SW 1271 (cell line): ENCODE data around the gene POLR2H.
A peak's percentile ranks its signal among the peaks of the same experiment; 100 is the strongest.

Source experiments
- DNase-seq, 2 experiments: peaks; one replicate each; lab custom pipeline; 2025; lab: John Stamatoyannopoulos, UW

The POLR2H gene

DNA sequence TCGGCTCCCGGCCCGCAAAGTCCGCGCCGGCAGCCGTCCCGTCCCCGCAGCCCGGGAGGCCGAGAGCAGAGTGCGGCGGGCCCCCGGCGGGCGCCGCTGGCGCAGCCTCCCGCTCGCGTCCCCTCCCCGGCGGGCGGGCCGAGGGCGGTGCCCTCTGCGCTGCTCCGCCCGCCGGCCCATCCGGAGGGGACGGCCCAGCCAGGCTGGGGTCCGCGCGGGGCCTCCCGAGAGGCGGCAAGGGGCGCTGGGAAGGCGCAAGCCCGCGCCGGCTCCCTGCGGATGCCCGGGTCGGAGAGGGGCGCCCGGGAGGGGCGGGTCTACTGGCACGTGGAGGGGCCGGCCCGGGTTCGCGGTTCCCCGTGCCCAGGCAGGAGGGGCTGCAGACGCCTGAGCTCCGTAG is at the start of gene POLR2H, which contains the start of gene CLCN2:
TSS of gene POLR2H (plus strand) at position 179 of the 400 bp plus-strand sequence. CDS start 1,783 bp downstream, outside the sequence.
TSS of gene CLCN2 (minus strand) at position 74 of the 400 bp plus-strand sequence. CDS start 126 bp downstream, outside the sequence.
- DNase-seq: no peak

- DNase-seq: peak; percentile 49 to 89
These were observed 47.2 kb upstream of the POLR2H start, which contains the start of gene EIF4G1 for GRCh38 chr3:184314363-184314699. TSS of gene EIF4G1 (plus strand) at chr3:184314606. CDS start at chr3:184315797, 1,191 bp downstream.

DNA sequence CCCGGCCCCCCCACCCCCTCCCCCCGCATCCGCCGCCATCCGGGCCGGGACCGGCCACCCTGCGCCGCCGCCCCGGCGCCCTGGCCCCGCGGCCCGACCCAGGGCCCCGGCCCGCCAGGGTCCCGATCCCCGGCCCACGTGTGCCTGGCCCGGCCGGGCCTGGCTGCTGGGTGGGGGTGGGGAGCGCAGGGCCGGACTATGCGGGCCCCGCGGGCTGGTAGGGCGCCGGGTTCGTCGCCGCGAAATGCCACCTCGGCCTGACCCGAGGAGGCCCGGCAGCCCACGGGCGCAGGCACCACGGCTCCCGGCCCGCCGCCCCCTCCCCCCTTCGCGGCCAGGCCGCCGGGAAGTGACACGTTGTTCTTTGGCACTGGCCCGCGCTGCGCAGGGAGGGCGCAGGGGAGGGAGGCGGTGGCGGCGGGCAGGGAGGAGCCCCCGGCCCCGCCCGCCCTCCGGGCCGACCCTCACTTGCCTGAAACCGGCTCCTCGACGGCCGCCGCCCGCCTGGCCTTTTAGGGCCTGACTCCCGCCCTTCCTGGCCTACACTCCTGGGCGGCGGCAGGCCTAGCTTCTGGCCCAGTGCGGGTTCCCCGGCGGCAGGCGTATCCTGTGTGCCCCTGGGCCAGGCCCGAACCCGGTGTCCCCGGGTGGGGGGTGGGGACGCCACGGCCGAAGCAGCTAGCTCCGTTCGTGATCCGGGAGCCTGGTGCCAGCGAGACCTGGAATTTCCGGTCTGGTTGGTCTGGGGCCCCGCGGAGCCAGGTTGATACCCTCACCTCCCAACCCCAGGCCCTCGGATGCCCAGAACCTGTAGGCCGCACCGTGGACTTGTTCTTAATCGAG is 46.6 kb upstream of the POLR2H start:
- peak in 1 of 2 experiments; percentile 17 for DNase-seq

DNA sequence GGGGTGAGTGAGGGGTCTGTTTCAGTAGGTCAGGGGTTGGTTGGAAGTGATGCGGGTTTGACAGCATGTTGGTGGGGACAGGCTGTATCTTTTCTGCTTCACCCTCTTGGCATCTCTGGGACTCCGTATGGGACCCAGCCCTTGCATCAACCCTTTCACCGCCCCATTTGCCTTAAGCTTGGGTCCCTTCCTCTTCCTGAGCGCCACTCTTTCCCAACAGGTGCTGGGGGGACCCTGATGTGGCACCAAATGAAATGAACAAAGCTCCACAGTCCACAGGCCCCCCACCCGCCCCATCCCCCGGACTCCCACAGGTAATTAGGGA is 46.0 kb upstream of the POLR2H start:
- DNase-seq: no peak

DNA sequence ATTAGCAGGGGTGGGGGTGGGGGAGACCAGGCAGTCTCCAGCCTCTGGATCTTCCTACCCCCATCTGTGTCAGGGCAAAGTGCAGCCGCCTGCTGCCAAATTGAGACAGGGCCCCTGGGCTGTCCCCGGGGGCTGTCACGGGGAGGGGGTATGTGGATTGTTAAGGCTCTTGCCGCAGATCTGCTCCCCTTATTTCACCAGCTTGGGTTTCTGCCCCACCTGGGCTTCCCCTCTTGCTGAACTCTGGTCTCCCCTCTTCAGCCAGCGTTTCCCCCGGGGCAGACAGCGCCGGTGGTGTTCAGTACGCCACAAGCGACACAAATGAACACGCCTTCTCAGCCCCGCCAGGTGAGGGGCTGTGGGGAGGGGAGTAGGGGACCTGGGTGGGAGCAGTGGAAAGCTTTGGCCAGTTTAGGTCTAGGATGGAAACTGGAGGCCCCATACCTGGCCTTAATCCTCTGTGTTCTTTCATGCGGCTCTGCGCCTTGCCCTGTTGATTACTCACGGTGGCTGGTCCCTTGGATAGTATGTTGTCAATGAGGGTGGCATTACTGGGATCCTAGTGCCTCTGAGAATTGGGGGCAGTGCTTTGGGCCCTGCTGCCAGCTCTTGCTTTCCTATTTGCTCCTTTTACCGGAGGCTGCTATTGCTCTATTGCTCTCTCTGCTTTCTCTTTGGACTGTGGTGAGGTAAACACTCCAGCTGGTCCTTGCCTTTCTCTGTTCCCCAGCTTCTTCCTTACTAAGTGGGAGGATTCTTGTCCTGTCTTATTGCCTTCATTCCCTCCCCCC is 45.4 kb upstream of the POLR2H start:
- DNase-seq: peak in 1 of 2 experiments; percentile 15

GRCh38 chr3:184316792-184317191 is 44.7 kb upstream of the POLR2H start:
- no peak for DNase-seq

DNA sequence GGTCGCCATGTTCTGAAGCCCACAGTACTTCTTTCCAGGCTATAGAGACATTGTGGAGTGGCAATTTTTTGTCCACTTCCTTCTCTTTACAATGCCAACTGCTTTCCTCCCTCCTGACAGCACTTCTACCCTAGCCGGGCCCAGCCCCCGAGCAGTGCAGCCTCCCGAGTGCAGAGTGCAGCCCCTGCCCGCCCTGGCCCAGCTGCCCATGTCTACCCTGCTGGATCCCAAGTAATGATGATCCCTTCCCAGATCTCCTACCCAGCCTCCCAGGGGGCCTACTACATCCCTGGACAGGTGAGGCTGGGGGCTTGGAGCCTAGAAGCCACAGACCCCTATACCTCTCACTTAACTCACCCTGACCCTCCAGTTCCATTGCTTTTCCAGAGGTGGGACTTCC is 44.3 kb upstream of the POLR2H start:
- DNase-seq: no peak

DNA sequence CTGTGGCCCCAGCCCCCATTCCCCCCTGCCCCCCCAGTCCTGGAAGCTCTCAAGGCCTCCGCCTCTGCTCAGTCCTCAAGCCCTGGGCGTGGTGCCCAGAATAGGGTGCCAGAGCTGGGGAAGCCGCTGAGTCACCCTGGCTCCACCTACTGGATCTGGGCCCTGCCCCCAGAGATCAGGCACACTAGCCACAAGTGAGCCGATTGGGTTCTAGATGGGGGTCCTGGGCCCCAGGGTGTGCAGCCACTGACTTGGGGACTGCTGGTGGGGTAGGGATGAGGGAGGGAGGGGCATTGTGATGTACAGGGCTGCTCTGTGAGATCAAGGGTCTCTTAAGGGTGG is 41.4 kb upstream of the POLR2H start:
- DNase-seq: peak; percentile 75 to 87

DNA sequence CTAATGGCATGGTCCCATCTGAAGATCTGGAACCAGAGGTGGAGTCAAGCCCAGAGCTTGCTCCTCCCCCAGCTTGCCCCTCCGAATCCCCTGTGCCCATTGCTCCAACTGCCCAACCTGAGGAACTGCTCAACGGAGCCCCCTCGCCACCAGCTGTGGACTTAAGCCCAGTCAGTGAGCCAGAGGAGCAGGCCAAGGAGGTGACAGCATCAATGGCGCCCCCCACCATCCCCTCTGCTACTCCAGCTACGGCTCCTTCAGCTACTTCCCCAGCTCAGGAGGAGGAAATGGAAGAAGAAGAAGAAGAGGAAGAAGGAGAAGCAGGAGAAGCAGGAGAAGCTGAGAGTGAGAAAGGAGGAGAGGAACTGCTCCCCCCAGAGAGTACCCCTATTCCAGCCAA is 39.8 kb upstream of the POLR2H start:
- DNase-seq: no peak

DNA sequence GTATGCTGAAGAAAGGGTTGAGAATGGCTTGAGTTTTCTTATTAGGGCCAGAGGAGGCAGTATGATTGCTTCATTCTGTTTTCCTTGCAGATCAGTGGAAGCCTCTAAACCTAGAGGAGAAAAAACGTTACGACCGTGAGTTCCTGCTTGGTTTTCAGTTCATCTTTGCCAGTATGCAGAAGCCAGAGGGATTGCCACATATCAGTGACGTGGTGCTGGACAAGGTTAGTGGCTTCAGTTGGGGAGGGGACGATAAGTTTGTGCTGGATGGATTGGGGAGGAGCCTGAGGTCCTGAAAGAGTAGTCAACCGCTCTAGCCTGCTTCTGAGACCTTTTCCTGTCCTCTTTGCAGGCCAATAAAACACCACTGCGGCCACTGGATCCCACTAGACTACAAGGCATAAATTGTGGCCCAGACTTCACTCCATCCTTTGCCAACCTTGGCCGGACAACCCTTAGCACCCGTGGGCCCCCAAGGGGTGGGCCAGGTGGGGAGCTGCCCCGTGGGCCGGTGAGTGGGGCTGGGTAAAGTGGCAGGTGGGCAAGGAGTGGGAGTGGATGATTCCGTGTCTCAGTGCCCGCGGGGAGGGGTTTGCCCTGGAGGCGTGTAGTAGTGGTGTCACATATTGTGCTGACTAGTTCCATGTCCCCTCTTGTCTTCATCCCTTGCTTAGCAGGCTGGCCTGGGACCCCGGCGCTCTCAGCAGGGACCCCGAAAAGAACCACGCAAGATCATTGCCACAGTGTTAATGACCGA is 38.6 kb upstream of the POLR2H start:
- no peak for DNase-seq

DNA sequence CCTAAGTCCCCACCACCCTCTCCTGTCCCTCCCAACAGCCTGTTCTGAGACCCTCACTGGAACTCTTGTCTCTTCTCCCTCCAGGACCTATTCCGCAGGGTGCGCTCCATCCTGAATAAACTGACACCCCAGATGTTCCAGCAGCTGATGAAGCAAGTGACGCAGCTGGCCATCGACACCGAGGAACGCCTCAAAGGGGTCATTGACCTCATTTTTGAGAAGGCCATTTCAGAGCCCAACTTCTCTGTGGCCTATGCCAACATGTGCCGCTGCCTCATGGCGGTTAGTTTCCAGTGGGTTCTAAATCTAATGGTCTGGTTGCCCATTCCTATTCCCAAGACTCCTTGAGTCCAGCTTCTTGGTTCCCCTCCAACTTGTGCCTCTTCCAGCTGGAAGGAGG is 37.8 kb upstream of the POLR2H start:
- DNase-seq: no peak

- DNase-seq: no peak
These were observed 36.2 kb upstream of the POLR2H start for GRCh38 chr3:184325269-184325668.

GRCh38 chr3:184325715-184326369 is 35.7 kb upstream of the POLR2H start:
- no peak for DNase-seq

- no peak for DNase-seq
These were observed 34.3 kb upstream of the POLR2H start for GRCh38 chr3:184327171-184327570.

DNA sequence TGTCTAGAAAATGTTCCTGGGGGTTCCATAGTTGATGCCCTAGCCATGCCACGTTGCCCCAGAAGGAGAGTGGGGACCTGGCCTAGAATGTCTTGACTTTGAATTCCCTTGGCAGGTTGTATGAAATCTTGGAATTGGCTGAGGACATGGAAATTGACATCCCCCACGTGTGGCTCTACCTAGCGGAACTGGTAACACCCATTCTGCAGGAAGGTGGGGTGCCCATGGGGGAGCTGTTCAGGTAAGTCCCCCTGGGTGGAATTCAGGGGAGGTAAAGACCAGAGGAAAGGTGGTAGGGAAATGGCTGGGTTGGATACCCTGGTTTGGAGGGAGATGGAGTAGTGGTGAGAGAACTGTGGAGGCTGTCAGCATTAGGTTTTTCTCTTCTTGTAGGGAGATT is 33.0 kb upstream of the POLR2H start:
- DNase-seq: no peak

GRCh38 chr3:184332370-184333090 is 29.0 kb upstream of the POLR2H start:
- DNase-seq: peak; percentile 75 to 87

- DNase-seq: no peak
These were observed 28.3 kb upstream of the POLR2H start for GRCh38 chr3:184333190-184333589.

DNA sequence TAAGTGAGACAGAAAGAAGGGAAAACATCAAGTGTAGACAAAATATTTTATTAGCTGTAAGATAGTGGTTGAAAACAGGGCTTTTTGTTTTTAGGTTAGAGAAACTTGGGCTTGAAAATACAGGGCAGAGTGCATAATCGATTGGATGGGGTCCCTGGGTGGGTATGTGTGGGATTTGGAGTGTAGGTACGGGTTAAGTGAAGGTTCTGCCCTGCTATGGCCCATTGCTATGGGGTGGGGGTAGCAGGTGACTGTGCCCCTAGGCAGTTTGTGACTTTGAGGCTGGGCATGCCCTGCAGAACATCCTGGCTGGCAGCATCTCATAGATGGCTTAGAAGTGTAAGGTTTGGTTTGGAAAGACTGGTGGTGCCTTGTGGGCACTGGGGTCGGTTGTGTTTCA is 27.8 kb upstream of the POLR2H start:
- no peak for DNase-seq

GRCh38 chr3:184334470-184335158 is 26.9 kb upstream of the POLR2H start:
- peak; percentile 65 to 82 for DNase-seq

DNA sequence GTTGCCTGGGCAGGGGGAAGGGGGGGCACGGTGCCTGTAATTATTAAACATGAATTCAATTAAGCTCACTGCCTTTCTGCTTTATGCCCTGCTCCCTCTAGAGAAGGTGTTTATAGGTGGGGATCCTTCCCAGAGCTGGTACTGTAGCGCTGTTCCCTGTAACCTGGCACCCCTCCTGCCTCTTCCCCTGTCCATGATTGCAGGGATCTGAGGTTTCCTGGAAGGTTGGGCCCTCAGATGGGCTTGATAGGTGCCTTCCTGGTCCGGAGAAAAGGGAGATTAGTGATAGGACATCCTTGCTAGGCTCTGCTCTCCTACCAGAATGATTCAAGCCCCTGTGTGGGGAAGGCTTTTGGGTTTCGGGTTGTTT is 26.2 kb upstream of the POLR2H start:
- DNase-seq: peak; percentile 60 to 65
